Natural killer cell (primary cell): ENCODE results near the gene MFGE8. TPM values are rescaled to one million over a fixed set of nuclear protein-coding genes. Genes with fewer than 3 reads are reported as not detected.

Experiments used
- ATAC-seq, 3 donors: fragments of 150-1000 bp in 2 of 3; fragments of 200-7000 bp in 1 of 3; cut with Tn5 transposase; 1 replicate in 1 of 3; 2 replicates in 2 of 3; pipeline ENCODE4 v1.10.0; 2021; ENCODE audit warnings: mild to moderate bottlenecking in 2 of 3, moderate library complexity in 2 of 3
- DNase-seq, 2 donors: peaks; one replicate each; pipeline versions ENCODE4 v3.0.0 to v3.0.0-alpha.2; 2013 to 2021; ENCODE audit warnings: mixed read lengths in 1 of 2
- H3K27ac ChIP-seq: one replicate; pipeline ENCODE4 v1.5.1; 2013; ENCODE audit warnings: mild to moderate bottlenecking, low read length
- H3K27me3 ChIP-seq: one replicate; pipeline ENCODE4 v1.6.1; 2013; ENCODE audit warnings: low read length; ENCODE audit not compliant: control insufficient read depth, insufficient read depth
- H3K36me3 ChIP-seq: one replicate; pipeline ENCODE4 v1.6.1; 2013; ENCODE audit warnings: low read length; ENCODE audit not compliant: control insufficient read depth, insufficient read depth
- H3K4me1 ChIP-seq: one replicate; pipeline ENCODE4 v1.6.1; 2013; ENCODE audit warnings: low read length; ENCODE audit not compliant: control insufficient read depth, insufficient read depth
- H3K4me3 ChIP-seq: one replicate; pipeline ENCODE4 v1.5.1; 2013; ENCODE audit warnings: low read length
- H3K9me3 ChIP-seq: one replicate; pipeline ENCODE4 v1.6.1; 2013; ENCODE audit warnings: low read length; ENCODE audit not compliant: control insufficient read depth, insufficient read depth
- H3K27ac Mint-ChIP-seq, 2 donors: one replicate each; pipeline ENCODE4 v1.8.0; 2022; ENCODE audit warnings: mild to moderate bottlenecking in 2 of 2, mixed read lengths in 2 of 2, moderate library complexity in 1 of 2
- H3K27me3 Mint-ChIP-seq, 2 donors: one replicate each; pipeline ENCODE4 v1.8.0; 2022; ENCODE audit warnings: low read depth in 2 of 2, mixed read lengths in 2 of 2
- H3K36me3 Mint-ChIP-seq: one replicate; pipeline ENCODE4 v1.8.0; 2022; ENCODE audit warnings: mixed read lengths
- H3K4me1 Mint-ChIP-seq, 2 donors: one replicate each; pipeline ENCODE4 v1.8.0; 2022; ENCODE audit warnings: mixed read lengths in 2 of 2
- H3K4me3 Mint-ChIP-seq: one replicate; pipeline ENCODE4 v1.8.0; 2022; ENCODE audit warnings: mild to moderate bottlenecking, moderate library complexity, mixed read lengths
- H3K9me3 Mint-ChIP-seq, 2 donors: one replicate each; pipeline ENCODE4 v1.8.0; 2022; ENCODE audit warnings: mixed read lengths in 2 of 2
- CTCF ChIP-seq: fragments of 200-600 bp; IDR thresholded peaks from one replicate; pipeline ENCODE4 v1.8.0; 2022; ENCODE audit warnings: antibody characterized with exemption
- WGBS: methylation state at CpG from one replicate; pipeline ENCODE4 v1.1.7; 2013; ENCODE audit warnings: missing lambda C conversion rate; ENCODE audit not compliant: insufficient coverage; 5-methylcytosine and 5-hydroxymethylcytosine counted together
- intact Hi-C: fragments of 100-400 bp; cut with micrococcal nuclease; formaldehyde crosslinking; loops from one replicate; pipeline ENCODE4 v1.14.2; 2022
- total RNA-seq, 4 donors: library from RNA; stranded (reverse); fragments of 120-200 nt in 1 of 4; gene quantifications; one replicate each; pipeline versions ENCODE4 v1.2.3 to v1.2.4, GENCODE V29; 2013 to 2022

MFGE8 gene
- total RNA-seq, 3 donors from 2014 or later (not counting 1 experiment from before 2014, with no cell fraction given) = 39.0 to 110 (median 72.5) TPM

GRCh38 chr15:88897456-88898194 lies 15.6 kb downstream of the MFGE8 start:
- Mint-ChIP-seq H3K4me3 (no peak overlapping the region), H3K4me1 (peaks cover 11% of the 10 kb centered on the region in 2 donors), H3K36me3 (no peaks in the 10 kb centered on the region), H3K27me3 (peaks cover 7 to 12% of the 10 kb centered on the region in 2 donors), H3K9me3 (no peaks in the 10 kb centered on the region), H3K27ac (no peak overlapping the region)
- ATAC-seq = peak in 1 of 3 donors; percentile 61
- H3K9me3 ChIP-seq = no peaks in the 10 kb centered on the region
- TF ChIP-seq CTCF = no peak
- DNase-seq = peak in 1 of 2 donors; percentile 85
- WGBS = 58% methylated on average over 12 of the region's 12 CpGs
- H3K27me3 ChIP-seq = peaks cover 7% of the 10 kb centered on the region
- no peak overlapping the region for H3K4me3 ChIP-seq
- H3K36me3 ChIP-seq = no peaks in the 10 kb centered on the region
- peaks cover 29% of the 10 kb centered on the region for H3K4me1 ChIP-seq
- intact Hi-C loops = no loop called here
- H3K27ac ChIP-seq = no peak overlapping the region

GRCh38 chr15:88897142-88897455 lies 16.1 kb downstream of the MFGE8 start:
- H3K27me3 Mint-ChIP-seq = peaks cover 7 to 12% of the 10 kb centered on the region in 2 donors
- no peak for TF ChIP-seq CTCF
- intact Hi-C loops = no loop called here
- DNase-seq (no peak), ATAC-seq (no peak)
- Histone ChIP-seq H3K27me3 (peaks cover 7% of the 10 kb centered on the region), H3K36me3 (no peaks in the 10 kb centered on the region), H3K4me3 (no peak overlapping the region), H3K4me1 (peaks cover 29% of the 10 kb centered on the region), H3K27ac (no peak overlapping the region), H3K9me3 (no peaks in the 10 kb centered on the region)
- no peaks in the 10 kb centered on the region for H3K9me3 Mint-ChIP-seq
- H3K4me1 Mint-ChIP-seq = peaks cover 11% of the 10 kb centered on the region in 2 donors
- WGBS = 50% methylated on average over 8 of the region's 8 CpGs
- H3K4me3 Mint-ChIP-seq = no peak overlapping the region
- H3K27ac Mint-ChIP-seq = no peak overlapping the region
- H3K36me3 Mint-ChIP-seq = no peaks in the 10 kb centered on the region

- Histone ChIP-seq H3K27me3 (peaks cover 7% of the 10 kb centered on the region), H3K4me1 (peaks cover 29% of the 10 kb centered on the region), H3K27ac (no peak overlapping the region), H3K9me3 (no peaks in the 10 kb centered on the region), H3K4me3 (no peak overlapping the region), H3K36me3 (no peaks in the 10 kb centered on the region)
- WGBS = 94% methylated on average over 8 of the region's 8 CpGs
- Mint-ChIP-seq H3K4me1 (peaks cover 11% of the 10 kb centered on the region in 2 donors), H3K36me3 (no peaks in the 10 kb centered on the region), H3K27me3 (peaks cover 7 to 12% of the 10 kb centered on the region in 2 donors), H3K4me3 (no peak overlapping the region), H3K9me3 (no peaks in the 10 kb centered on the region), H3K27ac (no peak overlapping the region)
- DNase-seq (peak in 1 of 2 donors; percentile 34), ATAC-seq (no peak)
- intact Hi-C loops = no loop called here
- no peak for TF ChIP-seq CTCF
Measured at GRCh38 chr15:88896333-88897033, 16.7 kb downstream of the MFGE8 start.
